K562 (cell line): ENCODE results near the gene WDR46. TPM values are rescaled to one million over a fixed set of nuclear protein-coding genes. Genes with fewer than 3 reads are reported as not detected.

ENCODE experiments used
- AFF4 ChIP-seq: sonication (generic); formaldehyde crosslinking; IDR thresholded peaks from 2 replicates; pipeline ENCODE4 v1.8.0; 2023; ENCODE audit warnings: mild to moderate bottlenecking, missing genetic modification reagents
- ARID4B ChIP-seq: sonication (generic); formaldehyde crosslinking; IDR thresholded peaks from 2 replicates; pipeline ENCODE4 v1.8.0; 2022; ENCODE audit warnings: mild to moderate bottlenecking, missing genetic modification reagents
- CHD7 ChIP-seq: fragments of 200-600 bp; sonication (generic); IDR thresholded peaks from one replicate; pipeline ENCODE4 v1.6.1; 2012; ENCODE audit warnings: mild to moderate bottlenecking, low read depth, low read length, inconsistent platforms
- FOXJ2 ChIP-seq: fragments of 200-800 bp; sonication (Bioruptor generic); IDR thresholded peaks from 2 replicates; pipeline ENCODE4 v1.6.1; 2016; ENCODE audit warnings: missing genetic modification characterization, missing compliant biosample characterization
- ZBED1 ChIP-seq: IDR thresholded peaks from 2 replicates; pipeline ENCODE4 v1.6.1; 2014
- ZNF780A ChIP-seq: fragments of 250-450 bp; sonication (Bioruptor Pico); IDR thresholded peaks from 2 replicates; pipeline ENCODE4 v1.5.0; 2021; ENCODE audit warnings: mild to moderate bottlenecking
- polyA plus RNA-seq, 8 experiments: library from polyadenylated mRNA; depleted of rRNA in 4 of 8; stranded (reverse) in 5 of 8; unstranded in 3 of 8; fragments of >200 nt; fragmentation: Nextera tagmentation in 2 of 8; fragmentation: Illumina TruSeq in 1 of 8; extraction: Ambion mirVana in 2 of 8; extraction: Trizol in 1 of 8; gene quantifications; 2 replicates each; pipeline versions ENCODE4 v1.2.1 to v1.2.3, GENCODE V29; 2011 to 2014; ENCODE audit warnings: inconsistent platforms in 1 of 8, missing spikeins in 1 of 8
- total RNA-seq, 7 experiments: library from RNA; depleted of rRNA in 6 of 7; stranded (reverse); fragments of >200 nt in 6 of 7; fragmentation: Illumina TruSeq in 2 of 7; extraction: Trizol in 2 of 7; gene quantifications; 2 replicates each; pipeline versions ENCODE4 v1.2.1 to v1.2.3, GENCODE V29; 2011 to 2021; ENCODE audit warnings: low replicate concordance in 1 of 7

WDR46 gene
- total and polyA plus RNA-seq, 9 of the 15 experiments (the other 6 are each of a cell fraction or from before 2014, with no cell fraction given), result 8.9 to 146 (median 93.1) TPM

GRCh38 chr6:33271468-33272274 lies 17.4 kb downstream of the WDR46 start, which contains the start of the genes RPS18 and VPS52 (continued):
- TF ChIP-seq CHD7 (peak; percentile 21), FOXJ2 (peak; percentile 93), AFF4 (CRISPR knock-in tag) (peak; percentile 95), ZBED1 (peak; percentile 63; the same call in 1 of the 2 replicates), ARID4B (CRISPR knock-in tag) (peak; percentile 81), ZNF780A (CRISPR knock-in tag) (no peak)
